22Rv1 (cell line): ENCODE results near the gene ASCL2.

ENCODE experiments used
- ZFX ChIP-seq: fragments of 450-650 bp; IDR thresholded peaks from 2 replicates; pipeline ENCODE4 v1.6.1; 2017; ENCODE audit warnings: antibody characterized with exemption, borderline replicate concordance
- TF ChIP-seq, protein P1 (sequence below): fragments of 450-650 bp; IDR thresholded peaks from 2 replicates; pipeline ENCODE4 v1.5.1; 2017; ENCODE audit warnings: mild to moderate bottlenecking

DNA sequence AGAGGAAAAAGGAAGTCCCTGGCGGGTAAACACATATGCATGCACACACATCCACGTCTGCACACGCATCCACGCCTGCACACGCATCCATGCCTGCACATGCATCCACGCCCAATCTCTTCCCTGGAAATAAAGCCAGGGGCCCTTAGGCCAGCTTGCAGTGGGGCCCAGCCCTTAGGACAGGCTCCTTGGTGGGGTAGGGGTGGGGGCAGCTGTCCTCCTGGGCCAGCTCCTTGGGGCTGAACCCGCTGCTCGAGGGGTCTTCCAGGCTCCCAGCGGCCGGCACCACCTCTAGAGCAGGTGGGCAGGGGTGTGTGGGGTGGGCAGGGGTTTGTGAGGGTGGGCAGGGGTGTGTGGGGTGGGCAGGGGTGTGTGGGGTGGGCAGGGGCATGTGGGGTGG lies 29.4 kb upstream of the ASCL2 start:
- TF ChIP-seq, protein P1, sequence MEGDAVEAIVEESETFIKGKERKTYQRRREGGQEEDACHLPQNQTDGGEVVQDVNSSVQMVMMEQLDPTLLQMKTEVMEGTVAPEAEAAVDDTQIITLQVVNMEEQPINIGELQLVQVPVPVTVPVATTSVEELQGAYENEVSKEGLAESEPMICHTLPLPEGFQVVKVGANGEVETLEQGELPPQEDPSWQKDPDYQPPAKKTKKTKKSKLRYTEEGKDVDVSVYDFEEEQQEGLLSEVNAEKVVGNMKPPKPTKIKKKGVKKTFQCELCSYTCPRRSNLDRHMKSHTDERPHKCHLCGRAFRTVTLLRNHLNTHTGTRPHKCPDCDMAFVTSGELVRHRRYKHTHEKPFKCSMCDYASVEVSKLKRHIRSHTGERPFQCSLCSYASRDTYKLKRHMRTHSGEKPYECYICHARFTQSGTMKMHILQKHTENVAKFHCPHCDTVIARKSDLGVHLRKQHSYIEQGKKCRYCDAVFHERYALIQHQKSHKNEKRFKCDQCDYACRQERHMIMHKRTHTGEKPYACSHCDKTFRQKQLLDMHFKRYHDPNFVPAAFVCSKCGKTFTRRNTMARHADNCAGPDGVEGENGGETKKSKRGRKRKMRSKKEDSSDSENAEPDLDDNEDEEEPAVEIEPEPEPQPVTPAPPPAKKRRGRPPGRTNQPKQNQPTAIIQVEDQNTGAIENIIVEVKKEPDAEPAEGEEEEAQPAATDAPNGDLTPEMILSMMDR, result no peak
- no peak for TF ChIP-seq ZFX
